Measurements from ENCODE around the gene ATP6V0A1.

- TF ChIP-seq ZNF8 (CRISPR knock-in tag; IDR thresholded peaks at IDR 0.05) (no peak), TCF4 (CRISPR knock-in tag; IDR thresholded peaks at IDR 0.05; ENCODE audit: borderline replicate concordance) (no peak), POU6F1 (CRISPR knock-in tag; IDR thresholded peaks at IDR 0.05; ENCODE audit: borderline replicate concordance, low read depth) (no peak), PATZ1 (CRISPR knock-in tag; IDR thresholded peaks at IDR 0.05; ENCODE audit: borderline replicate concordance) (no peak), TSHZ2 (CRISPR knock-in tag; IDR thresholded peaks at IDR 0.05) (no peak), ARNTL (CRISPR knock-in tag; IDR thresholded peaks at IDR 0.05; ENCODE audit: borderline replicate concordance, low read depth) (no peak), SNAI2 (CRISPR knock-in tag; IDR thresholded peaks at IDR 0.05) (no peak), ZFP30 (CRISPR knock-in tag; IDR thresholded peaks at IDR 0.05) (no peak), CSRNP3 (CRISPR knock-in tag; IDR thresholded peaks at IDR 0.05) (no peak), GLIS3 (CRISPR knock-in tag; IDR thresholded peaks at IDR 0.05) (no peak), BACH2 (CRISPR knock-in tag; IDR thresholded peaks at IDR 0.05; ENCODE audit: borderline replicate concordance) (no peak), ZNF70 (CRISPR knock-in tag; IDR thresholded peaks at IDR 0.05) (no peak)
These were observed 72.3 kb downstream of the ATP6V0A1 start for GRCh38 chr17:42530952-42531454.

Data from SK-N-SH treated with all-trans-retinoic acid at 6 μM for 48 hours (cell line).